WTC11 (cell line): ENCODE results near the gene CARD9. TPM values are rescaled to one million over a fixed set of nuclear protein-coding genes. Genes with fewer than 3 reads are reported as not detected.

Experiments
- ATAC-seq: fragments of 200-7000 bp; cut with Tn5 transposase; 2 replicates; pipeline ENCODE4 v1.10.0; 2021; ENCODE audit warnings: mild to moderate bottlenecking, moderate library complexity
- CTCF ChIA-PET: fragments of 300-600 bp; sonication (Branson Sonifier 250); formaldehyde crosslinking; loops from one replicate; lab custom pipeline; 2021; ENCODE audit warnings: antibody characterized with exemption; lab: Charles Lee
- POLR2A ChIA-PET: fragments of 350-600 bp; sonication (Branson Sonifier 250); formaldehyde crosslinking; loops from one replicate; lab custom pipeline; 2021; ENCODE audit warnings: antibody characterized with exemption; lab: Charles Lee
- DNase-seq: peaks from one replicate; pipeline ENCODE4 v3.0.0; 2021; ENCODE audit warnings: low spot score
- H3K27ac Mint-ChIP-seq: 2 replicates; pipeline ENCODE4 v1.8.0; 2021; ENCODE audit warnings: mixed read lengths
- H3K27me3 Mint-ChIP-seq: 2 replicates; pipeline ENCODE4 v1.8.0; 2021; ENCODE audit warnings: low read depth, mild to moderate bottlenecking, moderate library complexity, mixed read lengths
- H3K36me3 Mint-ChIP-seq: 2 replicates; pipeline ENCODE4 v1.8.0; 2021; ENCODE audit warnings: mixed read lengths
- H3K4me1 Mint-ChIP-seq: 2 replicates; pipeline ENCODE4 v1.8.0; 2022; ENCODE audit warnings: mixed read lengths
- H3K4me3 Mint-ChIP-seq: 2 replicates; pipeline ENCODE4 v1.8.0; 2021; ENCODE audit warnings: mild to moderate bottlenecking, moderate library complexity, mixed read lengths
- H3K9me3 Mint-ChIP-seq: 2 replicates; pipeline ENCODE4 v1.8.0; 2021; ENCODE audit warnings: mixed read lengths
- ARID4B ChIP-seq: sonication (generic); formaldehyde crosslinking; IDR thresholded peaks from 2 replicates; pipeline ENCODE4 v1.8.0; 2023; ENCODE audit warnings: missing genetic modification reagents, mild to moderate bottlenecking, borderline replicate concordance
- ATF2 ChIP-seq: sonication (generic); formaldehyde crosslinking; IDR thresholded peaks from 2 replicates; pipeline ENCODE4 v1.8.1; 2022; ENCODE audit warnings: low read depth, missing genetic modification reagents, borderline replicate concordance
- ELF4 ChIP-seq: sonication (generic); formaldehyde crosslinking; IDR thresholded peaks from 2 replicates; pipeline ENCODE4 v1.8.1; 2022; ENCODE audit warnings: low read depth, mild to moderate bottlenecking, moderate library complexity, missing genetic modification reagents
- EMX1 ChIP-seq: fragments of 250-450 bp; sonication (Bioruptor Pico); IDR thresholded peaks from 2 replicates; pipeline ENCODE4 v1.8.0; 2021; ENCODE audit warnings: mild to moderate bottlenecking
- FOXP1 ChIP-seq: sonication (generic); formaldehyde crosslinking; IDR thresholded peaks from 2 replicates; pipeline ENCODE4 v1.8.0; 2022; ENCODE audit warnings: missing genetic modification reagents, mild to moderate bottlenecking, moderate library complexity, borderline replicate concordance
- GTF2I ChIP-seq: fragments of 250-450 bp; sonication (Bioruptor Pico); conservative IDR thresholded peaks from 2 replicates; pipeline ENCODE4 v1.4.0; 2021; ENCODE audit warnings: mild to moderate bottlenecking
- HMGA2 ChIP-seq: fragments of 250-450 bp; sonication (Bioruptor Pico); IDR thresholded peaks from 2 replicates; pipeline ENCODE4 v1.4.0; 2021; ENCODE audit warnings: mild to moderate bottlenecking, moderate library complexity
- IRF2 ChIP-seq: sonication (generic); formaldehyde crosslinking; IDR thresholded peaks from 2 replicates; pipeline ENCODE4 v1.8.0; 2022; ENCODE audit warnings: low read depth, missing genetic modification reagents, borderline replicate concordance
- MLX ChIP-seq: sonication (generic); formaldehyde crosslinking; IDR thresholded peaks from 2 replicates; pipeline ENCODE4 v1.8.1; 2023; ENCODE audit warnings: mild to moderate bottlenecking, missing genetic modification reagents, moderate library complexity
- NFE2L1 ChIP-seq: sonication (generic); formaldehyde crosslinking; IDR thresholded peaks from 2 replicates; pipeline ENCODE4 v1.8.1; 2023; ENCODE audit warnings: missing genetic modification reagents
- PREB ChIP-seq: sonication (generic); formaldehyde crosslinking; IDR thresholded peaks from 2 replicates; pipeline ENCODE4 v1.8.1; 2022; ENCODE audit warnings: mild to moderate bottlenecking, missing genetic modification reagents, moderate library complexity, borderline replicate concordance
- SMAD4 ChIP-seq: sonication (generic); formaldehyde crosslinking; IDR thresholded peaks from 2 replicates; pipeline ENCODE4 v1.8.0; 2022; ENCODE audit warnings: mild to moderate bottlenecking, missing genetic modification reagents
- STAT6 ChIP-seq: sonication (generic); formaldehyde crosslinking; conservative IDR thresholded peaks from 2 replicates; pipeline ENCODE4 v1.8.1; 2023; ENCODE audit warnings: mild to moderate bottlenecking, low read depth, missing genetic modification reagents, moderate library complexity
- TCF7 ChIP-seq: sonication (generic); formaldehyde crosslinking; IDR thresholded peaks from 2 replicates; pipeline ENCODE4 v1.8.0; 2022; ENCODE audit warnings: mild to moderate bottlenecking, low read depth, missing genetic modification reagents, moderate library complexity
- TEAD4 ChIP-seq: sonication (generic); formaldehyde crosslinking; IDR thresholded peaks from 2 replicates; pipeline ENCODE4 v1.8.0; 2022; ENCODE audit warnings: mild to moderate bottlenecking, missing genetic modification reagents
- TP53 ChIP-seq: sonication (generic); formaldehyde crosslinking; IDR thresholded peaks from 2 replicates; pipeline ENCODE4 v1.8.1; 2023; ENCODE audit warnings: mild to moderate bottlenecking, missing genetic modification reagents
- ZNF138 ChIP-seq: sonication (generic); formaldehyde crosslinking; conservative IDR thresholded peaks from 2 replicates; pipeline ENCODE4 v1.8.1; 2022; ENCODE audit warnings: mild to moderate bottlenecking, moderate library complexity, missing genetic modification reagents
- ZNF281 ChIP-seq: sonication (generic); formaldehyde crosslinking; IDR thresholded peaks from 2 replicates; pipeline ENCODE4 v1.8.0; 2023; ENCODE audit warnings: mild to moderate bottlenecking, missing genetic modification reagents
- ZNF423 ChIP-seq: fragments of 250-450 bp; sonication (Bioruptor Pico); IDR thresholded peaks from 2 replicates; pipeline ENCODE4 v2.1.2; 2022; ENCODE audit warnings: mild to moderate bottlenecking, moderate library complexity
- total RNA-seq: library from RNA; stranded (reverse); gene quantifications from 3 replicates; pipeline ENCODE4 v1.2.3, GENCODE V29; 2021

CARD9 gene
- total RNA-seq, 1 experiment from 2014 or later, result 0.96 TPM

- TF ChIP-seq NFE2L1, result no peak
- TF ChIP-seq EMX1 (CRISPR knock-in tag), result no peak
- TF ChIP-seq TCF7, result no peak
Measured at GRCh38 chr9:136381311-136381710, 7.8 kb upstream of the CARD9 start (continued).

- H3K27me3 Mint-ChIP-seq, result no peaks in the 10 kb centered on the region
- ATAC-seq (no peak), DNase-seq (no peak)
- TF ChIP-seq ZNF423 (no peak), ATF2 (CRISPR knock-in tag) (no peak), IRF2 (CRISPR knock-in tag) (no peak), ARID4B (CRISPR knock-in tag) (no peak), ZNF138 (CRISPR knock-in tag) (no peak), MLX (CRISPR knock-in tag) (no peak), ELF4 (CRISPR knock-in tag) (no peak), GTF2I (CRISPR knock-in tag) (no peak), FOXP1 (CRISPR knock-in tag) (no peak), STAT6 (CRISPR knock-in tag) (no peak), EMX1 (CRISPR knock-in tag) (no peak), TP53 (no peak), ZNF281 (CRISPR knock-in tag) (no peak), PREB (CRISPR knock-in tag) (no peak), TEAD4 (CRISPR knock-in tag) (no peak), SMAD4 (no peak), TCF7 (no peak), HMGA2 (no peak)
- ChIA-PET CTCF (no interaction called here), POLR2A (no interaction called here)
- no peak overlapping the region for H3K4me3 Mint-ChIP-seq
- no peaks in the 10 kb centered on the region for H3K4me1 Mint-ChIP-seq
- H3K27ac Mint-ChIP-seq, result no peak overlapping the region
- H3K36me3 Mint-ChIP-seq, result peaks cover 13% of the 10 kb centered on the region
- H3K9me3 Mint-ChIP-seq, result no peaks in the 10 kb centered on the region
Measured at GRCh38 chr9:136380381-136380780, 6.9 kb upstream of the CARD9 start.
